ENCODE measurements around the gene NCK2. TPM values are rescaled to one million over a fixed set of nuclear protein-coding genes. Genes with fewer than 3 reads are reported as not detected.

NCK2 gene
- total and polyA plus RNA-seq, 9 of the 15 experiments (the other 6 are each of a cell fraction or from before 2014, with no cell fraction given): 0.90 to 27.9 (median 15.9) TPM

DNA sequence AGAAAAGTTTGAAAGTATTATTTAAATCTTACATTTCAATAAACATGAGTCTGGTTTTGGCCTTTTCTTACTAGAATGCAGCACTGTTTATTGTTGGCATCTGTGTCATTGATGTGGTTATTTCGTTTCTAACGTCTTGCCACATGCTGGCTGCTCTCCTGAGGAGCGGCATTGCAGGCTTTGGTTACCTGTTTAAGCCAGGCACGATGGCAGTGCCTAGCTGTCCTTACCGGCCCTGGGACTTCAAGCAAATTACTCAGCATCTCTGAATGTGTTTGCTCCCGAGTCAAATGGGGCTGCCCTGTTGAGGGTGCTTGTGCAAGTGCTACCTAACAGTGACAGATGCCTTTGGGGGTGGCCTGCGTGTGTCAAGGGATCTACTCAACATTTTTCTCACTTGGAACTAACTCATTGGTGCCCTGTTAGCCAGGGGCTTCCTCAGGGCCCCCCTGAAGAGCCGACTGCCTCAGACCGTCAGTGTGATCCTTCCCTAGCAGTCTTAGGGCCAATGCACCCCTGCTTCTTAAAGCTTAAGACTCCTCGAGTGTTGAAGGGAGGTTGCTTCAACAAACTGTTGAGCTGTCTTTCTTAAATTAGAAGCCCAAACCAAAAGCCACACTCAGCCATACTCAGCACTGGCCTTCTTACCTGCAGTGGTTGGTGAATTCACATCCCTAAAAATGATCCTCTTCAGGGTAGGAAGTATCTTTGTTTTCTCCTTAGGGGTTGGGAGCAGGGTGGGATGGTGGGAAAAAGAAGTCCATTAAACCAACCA is 151.5 kb downstream of the NCK2 start (continued):
- TF ChIP-seq, protein P1, sequence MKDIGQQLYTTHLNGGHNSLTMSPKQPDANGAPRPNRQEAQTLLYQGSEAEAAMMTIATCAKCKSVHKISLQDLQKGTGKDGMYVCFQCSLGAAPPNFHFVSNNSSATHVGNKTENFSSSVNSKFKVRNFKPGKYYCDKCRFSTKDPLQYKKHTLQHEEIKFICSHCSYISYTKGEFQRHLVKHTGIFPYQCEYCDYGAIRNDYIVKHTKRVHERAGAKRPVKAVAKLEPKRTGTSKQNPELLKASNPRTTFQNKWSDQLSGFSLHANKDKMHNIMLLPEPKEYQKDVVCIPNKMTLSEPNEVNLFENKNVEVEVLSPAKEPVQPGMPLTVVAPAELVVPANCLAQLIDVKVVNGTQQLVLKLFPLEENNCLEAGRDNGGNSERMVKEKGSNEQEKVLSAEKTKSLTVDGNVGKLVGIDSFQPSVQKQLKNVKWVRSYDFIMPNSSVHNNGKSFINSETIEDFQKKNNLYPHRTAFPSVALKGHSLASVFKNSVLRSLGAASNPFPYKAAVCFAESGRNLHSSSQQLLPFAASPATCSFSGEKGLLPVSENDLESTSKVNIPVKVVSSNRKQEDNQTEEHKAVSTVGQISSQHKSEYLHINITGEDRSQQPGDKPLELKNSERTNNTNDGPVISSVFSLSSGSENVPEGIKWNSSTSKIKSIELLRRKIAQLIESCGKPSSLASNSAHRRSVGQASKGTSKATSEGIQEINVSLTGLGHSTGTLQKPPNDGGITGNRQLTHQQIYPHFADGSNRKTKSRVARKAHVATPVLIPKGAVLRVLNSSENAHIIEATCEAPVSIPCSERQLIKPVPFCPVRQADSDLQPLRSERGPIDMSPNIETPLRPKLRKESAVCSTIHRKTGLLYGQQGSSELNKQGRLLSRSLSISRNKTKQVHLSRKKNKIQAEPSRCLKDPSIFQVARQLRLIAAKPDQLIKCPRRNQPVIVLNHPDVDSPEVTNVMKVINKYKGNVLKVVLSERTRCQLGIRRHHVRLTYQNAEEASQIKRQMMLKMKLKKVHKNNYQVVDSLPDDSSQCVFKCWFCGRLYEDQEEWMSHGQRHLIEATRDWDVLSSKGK (CRISPR knock-in tag; IDR thresholded peaks at IDR 0.05): no peak
- TF ChIP-seq GATA2 (CRISPR knock-in tag; IDR thresholded peaks at IDR 0.05): no peak
- TF ChIP-seq, protein P2, sequence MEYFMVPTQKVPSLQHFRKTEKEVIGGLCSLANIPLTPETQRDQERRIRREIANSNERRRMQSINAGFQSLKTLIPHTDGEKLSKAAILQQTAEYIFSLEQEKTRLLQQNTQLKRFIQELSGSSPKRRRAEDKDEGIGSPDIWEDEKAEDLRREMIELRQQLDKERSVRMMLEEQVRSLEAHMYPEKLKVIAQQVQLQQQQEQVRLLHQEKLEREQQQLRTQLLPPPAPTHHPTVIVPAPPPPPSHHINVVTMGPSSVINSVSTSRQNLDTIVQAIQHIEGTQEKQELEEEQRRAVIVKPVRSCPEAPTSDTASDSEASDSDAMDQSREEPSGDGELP (CRISPR knock-in tag; IDR thresholded peaks at IDR 0.05; ENCODE audit: borderline replicate concordance): no peak
- TF ChIP-seq, protein P3, sequence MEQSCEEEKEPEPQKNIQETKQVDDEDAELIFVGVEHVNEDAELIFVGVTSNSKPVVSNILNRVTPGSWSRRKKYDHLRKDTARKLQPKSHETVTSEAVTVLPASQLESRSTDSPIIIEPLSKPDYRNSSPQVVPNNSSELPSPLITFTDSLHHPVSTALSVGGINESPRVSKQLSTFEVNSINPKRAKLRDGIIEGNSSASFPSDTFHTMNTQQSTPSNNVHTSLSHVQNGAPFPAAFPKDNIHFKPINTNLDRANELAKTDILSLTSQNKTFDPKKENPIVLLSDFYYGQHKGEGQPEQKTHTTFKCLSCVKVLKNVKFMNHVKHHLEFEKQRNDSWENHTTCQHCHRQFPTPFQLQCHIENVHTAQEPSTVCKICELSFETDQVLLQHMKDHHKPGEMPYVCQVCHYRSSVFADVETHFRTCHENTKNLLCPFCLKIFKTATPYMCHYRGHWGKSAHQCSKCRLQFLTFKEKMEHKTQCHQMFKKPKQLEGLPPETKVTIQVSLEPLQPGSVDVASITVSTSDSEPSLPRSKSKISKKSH (CRISPR knock-in tag; IDR thresholded peaks at IDR 0.05): no peak
- no peak for TF ChIP-seq CEBPG (CRISPR knock-in tag; IDR thresholded peaks at IDR 0.05)
- no peak for TF ChIP-seq CEBPG (tag; conservative IDR thresholded peaks at IDR 0.05 in 1 of 2, IDR thresholded peaks at IDR 0.05 in 1 of 2)
- TF ChIP-seq FOXA1 (IDR thresholded peaks at IDR 0.05; ENCODE audit: borderline replicate concordance): no peak
- TF ChIP-seq NBN (IDR thresholded peaks at IDR 0.05; ENCODE audit: low read depth): no peak
- no peak for TF ChIP-seq ZC3H4 (CRISPR knock-in tag; IDR thresholded peaks at IDR 0.05; ENCODE audit: borderline replicate concordance)
- no peak for TF ChIP-seq SRSF3 (IDR thresholded peaks at IDR 0.05; ENCODE audit: insufficient read depth, low read length)

Measured in K562 (cell line).